ENCODE measurements around the gene PLCB3. TPM values are rescaled to one million over a fixed set of nuclear protein-coding genes. Genes with fewer than 3 reads are reported as not detected.

PLCB3 gene
- total and polyA plus RNA-seq, 2 of the 13 experiments (the other 11 are each of a cell fraction or from before 2014, with no cell fraction given), result 7.5 to 13.8 TPM

DNA sequence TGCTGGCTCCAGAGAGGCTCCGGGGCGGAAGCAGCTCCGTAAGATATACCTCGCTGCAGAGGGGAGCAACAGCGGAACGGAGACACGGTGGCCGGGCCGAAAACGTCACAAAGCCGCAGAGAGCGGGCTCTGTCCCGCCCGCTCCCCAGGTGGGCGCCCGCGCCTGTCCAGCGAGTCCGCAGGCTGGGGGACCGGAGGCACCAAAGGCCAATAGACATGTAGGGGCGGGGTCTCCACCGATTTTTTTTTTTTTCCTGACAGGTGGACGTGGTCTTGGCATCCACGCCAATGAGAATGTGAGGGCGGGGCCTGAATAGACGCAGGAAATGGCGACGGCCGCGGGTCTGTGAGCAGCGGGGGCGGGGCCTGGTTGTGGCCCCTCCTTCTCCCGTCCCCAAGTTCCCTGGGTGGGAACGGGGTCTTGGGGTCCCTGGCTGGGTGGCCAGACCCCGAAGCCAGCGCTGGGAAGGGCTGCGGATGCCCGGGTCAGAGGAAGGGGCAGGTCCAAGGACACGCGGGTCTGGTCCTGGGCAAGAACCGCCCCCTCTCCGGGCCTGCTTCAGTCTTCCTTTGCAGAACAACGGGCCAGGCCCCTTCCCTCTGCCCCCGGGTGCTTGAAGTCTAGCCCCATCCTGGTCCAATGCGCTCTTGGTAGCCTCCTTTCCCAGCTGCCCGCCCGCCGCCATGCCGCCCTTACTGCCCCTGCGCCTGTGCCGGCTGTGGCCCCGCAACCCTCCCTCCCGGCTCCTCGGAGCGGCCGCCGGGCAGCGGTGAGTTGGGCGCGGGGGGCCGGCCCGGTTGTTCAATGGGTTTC is 21.0 kb upstream of the PLCB3 start, which contains the start of gene DNAJC4 (continued):
- TF ChIP-seq, protein P1, sequence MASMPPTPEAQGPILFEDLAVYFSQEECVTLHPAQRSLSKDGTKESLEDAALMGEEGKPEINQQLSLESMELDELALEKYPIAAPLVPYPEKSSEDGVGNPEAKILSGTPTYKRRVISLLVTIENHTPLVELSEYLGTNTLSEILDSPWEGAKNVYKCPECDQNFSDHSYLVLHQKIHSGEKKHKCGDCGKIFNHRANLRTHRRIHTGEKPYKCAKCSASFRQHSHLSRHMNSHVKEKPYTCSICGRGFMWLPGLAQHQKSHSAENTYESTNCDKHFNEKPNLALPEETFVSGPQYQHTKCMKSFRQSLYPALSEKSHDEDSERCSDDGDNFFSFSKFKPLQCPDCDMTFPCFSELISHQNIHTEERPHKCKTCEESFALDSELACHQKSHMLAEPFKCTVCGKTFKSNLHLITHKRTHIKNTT (CRISPR knock-in tag; IDR thresholded peaks at IDR 0.05), result no peak
- no peak for TF ChIP-seq LBX2 (CRISPR knock-in tag; IDR thresholded peaks at IDR 0.05; ENCODE audit: borderline replicate concordance)
- TF ChIP-seq ZBTB43 (CRISPR knock-in tag; conservative IDR thresholded peaks at IDR 0.05), result no peak
- TF ChIP-seq ZNF180 (CRISPR knock-in tag; IDR thresholded peaks at IDR 0.05; ENCODE audit: borderline replicate concordance, low read depth), result no peak
- TF ChIP-seq HNF4G (IDR thresholded peaks at IDR 0.05; ENCODE audit: borderline replicate concordance, low read depth, low read length), result no peak
- peak; percentile 18; the same call in 1 of the 2 replicates for TF ChIP-seq HNF4G (CRISPR knock-in tag; IDR thresholded peaks at IDR 0.05; ENCODE audit: borderline replicate concordance, low read depth)
- TF ChIP-seq ZSCAN5A (CRISPR knock-in tag; IDR thresholded peaks at IDR 0.05; ENCODE audit: borderline replicate concordance), result peak; percentile 58; the same call in 1 of the 2 replicates
- no peak for TF ChIP-seq ZNF572 (CRISPR knock-in tag; IDR thresholded peaks at IDR 0.05)
- TF ChIP-seq MYPOP (CRISPR knock-in tag; IDR thresholded peaks at IDR 0.05), result peak; percentile 56; the same call in 1 of the 2 replicates
- no peak for TF ChIP-seq ZBTB46 (CRISPR knock-in tag; IDR thresholded peaks at IDR 0.05; ENCODE audit: borderline replicate concordance)
- no peak for TF ChIP-seq TAF15 (IDR thresholded peaks at IDR 0.05; ENCODE audit: low read depth, low read length, poor library complexity, severe bottlenecking)
- TF ChIP-seq, protein P2, sequence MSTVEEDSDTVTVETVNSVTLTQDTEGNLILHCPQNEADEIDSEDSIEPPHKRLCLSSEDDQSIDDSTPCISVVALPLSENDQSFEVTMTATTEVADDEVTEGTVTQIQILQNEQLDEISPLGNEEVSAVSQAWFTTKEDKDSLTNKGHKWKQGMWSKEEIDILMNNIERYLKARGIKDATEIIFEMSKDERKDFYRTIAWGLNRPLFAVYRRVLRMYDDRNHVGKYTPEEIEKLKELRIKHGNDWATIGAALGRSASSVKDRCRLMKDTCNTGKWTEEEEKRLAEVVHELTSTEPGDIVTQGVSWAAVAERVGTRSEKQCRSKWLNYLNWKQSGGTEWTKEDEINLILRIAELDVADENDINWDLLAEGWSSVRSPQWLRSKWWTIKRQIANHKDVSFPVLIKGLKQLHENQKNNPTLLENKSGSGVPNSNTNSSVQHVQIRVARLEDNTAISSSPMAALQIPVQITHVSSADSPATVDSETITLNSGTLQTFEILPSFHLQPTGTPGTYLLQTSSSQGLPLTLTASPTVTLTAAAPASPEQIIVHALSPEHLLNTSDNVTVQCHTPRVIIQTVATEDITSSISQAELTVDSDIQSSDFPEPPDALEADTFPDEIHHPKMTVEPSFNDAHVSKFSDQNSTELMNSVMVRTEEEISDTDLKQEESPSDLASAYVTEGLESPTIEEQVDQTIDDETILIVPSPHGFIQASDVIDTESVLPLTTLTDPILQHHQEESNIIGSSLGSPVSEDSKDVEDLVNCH (CRISPR knock-in tag; IDR thresholded peaks at IDR 0.05), result no peak
- TF ChIP-seq ZNF878 (CRISPR knock-in tag; IDR thresholded peaks at IDR 0.05), result peak; percentile 37; the same call in 1 of the 2 replicates
- TF ChIP-seq, protein P3, sequence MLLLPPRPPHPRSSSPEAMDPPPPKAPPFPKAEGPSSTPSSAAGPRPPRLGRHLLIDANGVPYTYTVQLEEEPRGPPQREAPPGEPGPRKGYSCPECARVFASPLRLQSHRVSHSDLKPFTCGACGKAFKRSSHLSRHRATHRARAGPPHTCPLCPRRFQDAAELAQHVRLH (CRISPR knock-in tag; IDR thresholded peaks at IDR 0.05; ENCODE audit: borderline replicate concordance, low read depth), result no peak; the same call in 1 of the 2 replicates
- 0 out of 2 replicates have a peak, but pooled peaks have one; percentile 33 for TF ChIP-seq ERF (CRISPR knock-in tag; IDR thresholded peaks at IDR 0.05)
